GM12864 (cell line): Measurements from ENCODE around the gene SH3GLB1.

Source experiments
- DNase-seq: peaks from one replicate; pipeline ENCODE4 v3.0.0-alpha.2; 2011; ENCODE audit warnings: low read depth
- H3K4me3 ChIP-seq: 2 replicates; pipeline ENCODE4 v1.5.1; 2011; ENCODE audit warnings: mild to moderate bottlenecking, low read depth, low read length, control low read depth
- CTCF ChIP-seq: IDR thresholded peaks from 2 replicates; pipeline ENCODE4 v1.5.1; 2011; ENCODE audit warnings: low read depth, mild to moderate bottlenecking, moderate library complexity, low read length, control low read depth, inconsistent platforms; ENCODE audit errors: missing control alignments

Gene SH3GLB1

GRCh38 chr1:86758570-86758969, 54.2 kb downstream of the SH3GLB1 start:
- TF ChIP-seq CTCF: no peak
- no peak for DNase-seq
- H3K4me3 ChIP-seq: no peak overlapping the region

DNA sequence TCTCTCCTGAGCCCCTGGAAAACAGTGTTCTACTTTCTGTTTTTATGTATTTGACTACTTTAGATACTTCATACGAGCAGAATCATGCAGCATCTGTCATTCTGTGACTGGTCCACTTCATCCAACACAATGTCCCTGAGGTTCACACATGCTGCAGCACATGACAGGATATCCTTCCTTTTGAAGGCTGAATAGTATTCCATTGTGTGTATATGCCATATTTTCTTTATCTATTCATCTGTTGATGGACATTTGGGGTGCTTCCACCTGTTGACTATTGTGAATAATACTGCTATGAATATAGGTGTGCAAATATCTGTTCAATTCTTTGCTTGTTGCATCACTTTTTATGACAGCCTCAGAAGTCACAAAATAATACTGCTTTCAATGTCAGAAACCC, 55.8 kb downstream of the SH3GLB1 start:
- H3K4me3 ChIP-seq: no peak overlapping the region
- TF ChIP-seq CTCF: no peak
- DNase-seq: no peak

DNA sequence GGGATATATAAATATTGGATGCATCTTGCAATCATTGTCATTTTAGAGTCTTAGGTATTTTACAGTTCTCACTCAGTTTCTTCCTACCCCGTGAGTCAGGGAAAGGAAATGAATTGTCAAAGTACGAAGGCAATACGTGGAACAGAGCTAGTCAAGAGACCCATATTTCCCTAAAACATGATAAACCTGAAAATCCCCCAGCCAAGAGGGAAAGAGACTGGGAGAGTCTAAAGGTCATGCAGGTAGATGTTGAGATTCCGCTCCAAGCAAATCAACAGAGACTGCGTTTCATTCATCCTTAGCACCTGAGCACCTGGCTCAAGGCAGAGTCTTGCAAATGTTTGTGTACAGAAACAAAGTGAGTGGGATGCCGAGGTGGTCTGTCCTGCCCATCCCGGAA, 58.0 kb downstream of the SH3GLB1 start:
- no peak for DNase-seq
- no peak overlapping the region for H3K4me3 ChIP-seq
- no peak for TF ChIP-seq CTCF

GRCh38 chr1:86764523-86764922, 60.1 kb downstream of the SH3GLB1 start:
- no peak for TF ChIP-seq CTCF
- no peak overlapping the region for H3K4me3 ChIP-seq
- DNase-seq: no peak

DNA sequence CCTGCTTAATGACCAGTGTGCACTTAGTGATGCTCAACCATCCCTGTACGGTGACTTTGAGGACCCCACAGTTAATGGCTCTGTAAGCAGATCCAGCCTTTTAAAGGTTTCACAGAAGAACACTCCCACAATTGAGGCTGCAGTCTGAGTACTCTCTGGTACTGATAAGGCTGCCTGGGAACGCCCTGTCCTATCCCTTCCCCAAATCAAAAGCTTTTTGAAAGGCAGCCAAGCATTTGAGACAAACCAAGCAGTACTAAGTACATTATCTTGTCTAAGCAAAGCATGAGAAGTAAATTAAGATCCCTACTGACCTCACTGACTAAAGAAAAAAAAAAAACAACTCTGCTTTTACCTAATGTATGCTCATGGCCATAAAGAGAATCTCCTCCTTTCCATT, 60.7 kb downstream of the SH3GLB1 start:
- TF ChIP-seq CTCF: no peak
- H3K4me3 ChIP-seq: no peak overlapping the region
- no peak for DNase-seq

- DNase-seq: no peak
- TF ChIP-seq CTCF: no peak
- no peak overlapping the region for H3K4me3 ChIP-seq
Measured at GRCh38 chr1:86765674-86766073, 61.3 kb downstream of the SH3GLB1 start.

- no peak for TF ChIP-seq CTCF
- no peak for DNase-seq
- H3K4me3 ChIP-seq: no peak overlapping the region
Measured at GRCh38 chr1:86768554-86768953, 64.2 kb downstream of the SH3GLB1 start.
